ENCODE measurements around the gene OSBPL7. TPM values are rescaled to one million over a fixed set of nuclear protein-coding genes. Genes with fewer than 3 reads are reported as not detected.
"Not testable (repeated sequence)": the region's sequence is repeated elsewhere in the genome, so short reads cannot be mapped to it uniquely, and the experiment has no call there.

The OSBPL7 gene
- total RNA-seq, 1 experiment from 2014 or later = 9.1 TPM

GRCh38 chr17:47774987-47775580, 46.5 kb downstream of the OSBPL7 start:
- no peak for TF ChIP-seq CTCF (conservative IDR thresholded peaks at IDR 0.05; ENCODE audit: low read depth, low read length)
- no peak for TF ChIP-seq EZH2 (IDR thresholded peaks at IDR 0.05; ENCODE audit: borderline replicate concordance, low read depth, low read length, poor library complexity, severe bottlenecking)
- ChIA-PET CTCF (no interaction called here), POLR2A (ENCODE audit: low non-redundant PET) (no interaction called here)
- no peaks in the 10 kb centered on the region for H3K36me3 ChIP-seq (ENCODE audit: insufficient read depth, low read length, poor library complexity, severe bottlenecking)
- no peaks in the 10 kb centered on the region for H3K4me1 ChIP-seq (ENCODE audit: insufficient read depth, low read length, poor library complexity, severe bottlenecking)
- H3K27me3 ChIP-seq (replicated peaks; ENCODE audit: insufficient read depth, low read depth, low read length, poor library complexity) = peaks cover 20% of the 10 kb centered on the region
- no peak for DNase-seq (ENCODE audit: low spot score)
- no TSS peak for BruUV-seq (replicated peaks)
- H3K9me3 ChIP-seq (ENCODE audit: low read depth, low read length, poor library complexity, severe bottlenecking) = no peaks in the 10 kb centered on the region
- no peak overlapping the region for H3K27ac ChIP-seq (ENCODE audit: low read depth, low read length, poor library complexity, severe bottlenecking)
- intact Hi-C loops (cut with micrococcal nuclease; ENCODE audit: unreplicated experiment) = no loop called here
- no peak overlapping the region for H3K4me3 ChIP-seq (ENCODE audit: low read depth, low read length, poor library complexity, severe bottlenecking)

GRCh38 chr17:47774331-47774730, 47.3 kb downstream of the OSBPL7 start:
- ChIA-PET POLR2A (ENCODE audit: low non-redundant PET) (no interaction called here), CTCF (no interaction called here)
- Histone ChIP-seq H3K4me3 (ENCODE audit: low read depth, low read length, poor library complexity, severe bottlenecking) (no peak overlapping the region), H3K36me3 (ENCODE audit: insufficient read depth, low read length, poor library complexity, severe bottlenecking) (no peaks in the 10 kb centered on the region), H3K27ac (ENCODE audit: low read depth, low read length, poor library complexity, severe bottlenecking) (no peak overlapping the region), H3K27me3 (replicated peaks; ENCODE audit: insufficient read depth, low read depth, low read length, poor library complexity) (peaks cover 20% of the 10 kb centered on the region), H3K4me1 (ENCODE audit: insufficient read depth, low read length, poor library complexity, severe bottlenecking) (no peaks in the 10 kb centered on the region), H3K9me3 (ENCODE audit: low read depth, low read length, poor library complexity, severe bottlenecking) (no peaks in the 10 kb centered on the region)
- DNase-seq (ENCODE audit: low spot score) = no peak
- intact Hi-C loops (cut with micrococcal nuclease; ENCODE audit: unreplicated experiment) = no loop called here
- BruUV-seq (replicated peaks) = no TSS peak
- no peak for TF ChIP-seq CTCF (conservative IDR thresholded peaks at IDR 0.05; ENCODE audit: low read depth, low read length)
- TF ChIP-seq EZH2 (IDR thresholded peaks at IDR 0.05; ENCODE audit: borderline replicate concordance, low read depth, low read length, poor library complexity, severe bottlenecking) = no peak

- POLR2A ChIA-PET (ENCODE audit: low non-redundant PET); CTCF ChIA-PET: not testable (repeated sequence)
Measured at GRCh38 chr17:47773649-47774048, 47.9 kb downstream of the OSBPL7 start.

GRCh38 chr17:47763913-47764582, 57.5 kb downstream of the OSBPL7 start:
- ChIA-PET POLR2A (ENCODE audit: low non-redundant PET) (no interaction called here), CTCF (no interaction called here)
- Histone ChIP-seq H3K4me3 (ENCODE audit: low read depth, low read length, poor library complexity, severe bottlenecking) (no peak overlapping the region), H3K4me1 (ENCODE audit: insufficient read depth, low read length, poor library complexity, severe bottlenecking) (no peaks in the 10 kb centered on the region), H3K9me3 (ENCODE audit: low read depth, low read length, poor library complexity, severe bottlenecking) (no peaks in the 10 kb centered on the region), H3K27ac (ENCODE audit: low read depth, low read length, poor library complexity, severe bottlenecking) (no peak overlapping the region), H3K27me3 (replicated peaks; ENCODE audit: insufficient read depth, low read depth, low read length, poor library complexity) (peaks cover under 1% of the 10 kb centered on the region), H3K36me3 (ENCODE audit: insufficient read depth, low read length, poor library complexity, severe bottlenecking) (no peaks in the 10 kb centered on the region)
- TF ChIP-seq EZH2 (IDR thresholded peaks at IDR 0.05; ENCODE audit: borderline replicate concordance, low read depth, low read length, poor library complexity, severe bottlenecking) (no peak), CTCF (conservative IDR thresholded peaks at IDR 0.05; ENCODE audit: low read depth, low read length) (no peak)
- intact Hi-C loops (cut with micrococcal nuclease; ENCODE audit: unreplicated experiment) = no loop called here
- no peak for DNase-seq (ENCODE audit: low spot score)
- no TSS peak for BruUV-seq (replicated peaks)

More at GRCh38 chr17:47773649-47774048, 47.9 kb downstream of the OSBPL7 start:
- DNase-seq (ENCODE audit: low spot score); H3K4me1 ChIP-seq (ENCODE audit: insufficient read depth, low read length, poor library complexity, severe bottlenecking); H3K36me3 ChIP-seq (ENCODE audit: insufficient read depth, low read length, poor library complexity, severe bottlenecking); intact Hi-C loops (cut with micrococcal nuclease; ENCODE audit: unreplicated experiment); BruUV-seq (replicated peaks); H3K9me3 ChIP-seq (ENCODE audit: low read depth, low read length, poor library complexity, severe bottlenecking); H3K4me3 ChIP-seq (ENCODE audit: low read depth, low read length, poor library complexity, severe bottlenecking); H3K27ac ChIP-seq (ENCODE audit: low read depth, low read length, poor library complexity, severe bottlenecking): not testable (repeated sequence)
- peaks cover 20% of the 10 kb centered on the region for H3K27me3 ChIP-seq (replicated peaks; ENCODE audit: insufficient read depth, low read depth, low read length, poor library complexity)

Data from A673 (cell line).